GM19023 (cell line): ENCODE results near the gene GLIS1.
"Not testable (repeated sequence)": the region's sequence is repeated elsewhere in the genome, so short reads cannot be mapped to it uniquely, and the experiment has no call there.

Experiments used
- ATAC-seq: cut with Tn5 transposase; IDR thresholded peaks from one replicate; pipeline ENCODE4 v1.9.1; 2021; ENCODE audit warnings: mild to moderate bottlenecking, moderate library complexity; ENCODE audit not compliant: unreplicated experiment

Gene GLIS1

DNA sequence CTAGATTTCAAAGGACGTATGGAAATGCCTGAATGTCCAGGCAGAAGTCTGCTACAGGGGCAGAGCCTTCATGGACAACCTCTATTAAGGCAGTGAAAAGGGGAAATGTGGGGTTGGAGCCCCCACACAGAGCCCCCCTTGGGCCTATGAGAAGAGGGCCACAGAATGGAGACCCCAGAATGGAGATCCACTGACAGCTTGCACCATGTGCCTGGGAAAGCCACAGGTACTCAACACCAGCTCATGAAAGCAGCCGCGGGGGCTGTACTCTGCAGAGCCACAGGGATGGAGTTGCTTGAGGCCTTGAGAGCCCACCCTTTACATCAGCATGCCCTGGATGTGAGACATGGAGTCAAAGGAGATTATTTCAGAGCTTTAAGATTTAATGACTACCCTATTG, 171.1 kb downstream of the GLIS1 start:
- no peak for ATAC-seq

DNA sequence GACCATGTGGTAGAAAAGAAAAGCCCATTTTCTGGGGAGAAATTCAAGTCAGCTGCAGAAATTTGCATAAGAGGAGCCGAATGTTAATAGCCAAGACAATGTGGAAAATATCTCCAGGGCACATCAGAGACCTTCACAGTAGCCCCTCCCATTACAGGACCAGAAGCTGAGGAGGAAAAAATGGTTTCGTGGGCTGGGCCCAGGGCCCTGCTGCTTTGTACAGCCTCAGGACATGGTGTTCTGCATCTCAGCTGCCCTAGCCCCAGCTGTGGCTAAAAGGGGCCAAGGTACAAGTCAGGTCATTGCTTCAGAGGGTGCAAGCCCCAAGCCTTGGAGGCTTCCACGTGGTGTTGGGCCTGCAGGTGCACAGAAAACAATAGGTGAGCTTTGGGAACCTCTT, 171.5 kb downstream of the GLIS1 start:
- ATAC-seq, result no peak

DNA sequence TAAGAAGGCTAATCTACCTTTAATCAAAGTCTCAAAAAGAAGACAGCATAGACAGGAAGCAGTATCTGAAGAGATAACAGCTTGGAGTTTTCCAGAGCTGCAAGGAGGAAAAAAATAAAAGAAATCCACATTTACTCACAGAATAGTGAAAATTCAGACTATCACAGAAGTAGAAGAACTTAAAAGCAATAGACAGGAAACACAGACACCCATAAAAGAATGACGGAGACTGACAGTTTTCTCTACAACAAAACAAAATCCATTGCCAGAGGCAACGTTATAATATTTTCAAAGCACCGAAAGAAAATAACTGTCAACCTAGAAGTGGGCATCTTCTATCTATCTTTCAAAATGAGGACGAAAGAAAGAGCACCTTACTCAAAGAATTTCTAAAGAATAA, 175.4 kb downstream of the GLIS1 start:
- ATAC-seq, result no peak

DNA sequence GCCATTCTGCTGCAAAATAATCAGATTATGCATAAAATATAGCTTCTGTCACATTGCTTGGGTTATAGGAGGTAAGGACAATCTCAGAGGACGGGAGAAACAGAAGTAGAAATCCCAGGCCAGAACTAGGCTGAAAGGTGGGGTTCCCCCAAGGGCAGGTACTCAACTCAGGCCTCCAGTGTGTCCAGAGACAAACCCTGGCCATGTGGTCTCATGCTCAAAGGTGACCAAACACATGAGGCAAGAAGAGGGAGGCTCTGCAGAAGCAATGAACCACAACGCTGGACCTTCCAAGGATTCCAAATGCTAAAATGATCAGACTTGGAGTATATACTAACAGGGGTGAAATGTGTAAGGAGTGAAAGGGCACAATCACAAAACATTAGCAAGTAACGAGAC, 176.0 kb downstream of the GLIS1 start:
- no peak for ATAC-seq

DNA sequence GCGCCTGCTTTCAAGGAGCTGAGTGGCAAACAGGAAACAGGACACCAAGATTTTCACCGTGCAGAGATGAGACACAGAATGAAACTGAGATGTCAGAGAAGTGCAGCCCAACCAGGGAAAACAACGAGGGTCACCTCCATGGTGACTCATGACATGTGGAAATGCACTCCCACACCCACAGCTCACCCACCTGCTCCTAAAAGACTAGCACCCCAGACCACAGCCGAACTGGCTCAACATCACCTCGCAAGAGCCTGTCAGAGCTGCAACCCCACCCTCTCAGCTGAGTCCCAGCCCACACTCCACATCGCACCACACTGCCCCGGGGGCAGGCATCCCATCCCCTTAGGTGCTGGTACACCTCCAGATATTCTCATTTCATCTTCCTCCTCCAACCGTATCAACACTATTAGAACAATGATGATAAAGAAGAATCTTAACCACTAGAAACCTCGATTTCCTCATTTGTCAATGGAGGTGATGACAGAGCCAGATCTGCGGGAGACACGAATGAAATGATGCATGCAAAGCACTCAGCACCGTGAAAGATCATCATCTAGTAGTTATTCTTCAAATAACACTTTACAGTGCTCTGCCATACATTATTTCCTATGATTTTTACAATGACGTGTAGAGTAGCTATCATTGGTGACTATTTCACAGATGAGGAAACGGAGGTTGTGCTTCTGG, 176.5 kb downstream of the GLIS1 start:
- ATAC-seq, result no peak

DNA sequence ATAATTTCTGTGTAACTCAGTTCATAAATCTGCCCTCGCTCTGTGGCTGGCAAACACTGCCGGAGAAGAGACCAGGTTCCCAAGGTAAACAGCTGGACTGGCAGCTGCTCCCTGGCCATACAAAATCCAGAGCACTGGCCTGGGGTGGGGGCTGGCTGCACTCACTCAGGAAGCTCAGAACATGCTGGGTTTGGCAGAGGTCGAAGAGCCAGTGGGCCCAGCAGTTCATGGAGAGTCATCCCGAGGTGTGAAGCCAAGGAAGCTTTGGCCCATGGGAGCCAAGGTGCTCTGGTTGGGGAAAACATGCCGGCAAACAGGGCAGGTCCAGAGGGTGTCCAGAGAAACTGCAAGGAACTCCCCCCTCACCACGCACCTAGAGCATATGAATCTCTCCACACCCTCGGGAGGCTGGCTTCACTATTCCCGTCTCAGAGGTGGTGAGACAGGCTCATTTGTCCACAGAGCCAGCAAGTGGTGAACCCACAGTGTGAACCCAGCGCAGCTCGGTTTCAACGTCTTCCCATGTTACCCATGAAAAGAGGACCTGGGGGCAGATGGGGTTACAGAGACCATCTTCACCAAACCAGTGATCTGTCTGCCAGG, 177.4 kb downstream of the GLIS1 start:
- ATAC-seq, result no peak

DNA sequence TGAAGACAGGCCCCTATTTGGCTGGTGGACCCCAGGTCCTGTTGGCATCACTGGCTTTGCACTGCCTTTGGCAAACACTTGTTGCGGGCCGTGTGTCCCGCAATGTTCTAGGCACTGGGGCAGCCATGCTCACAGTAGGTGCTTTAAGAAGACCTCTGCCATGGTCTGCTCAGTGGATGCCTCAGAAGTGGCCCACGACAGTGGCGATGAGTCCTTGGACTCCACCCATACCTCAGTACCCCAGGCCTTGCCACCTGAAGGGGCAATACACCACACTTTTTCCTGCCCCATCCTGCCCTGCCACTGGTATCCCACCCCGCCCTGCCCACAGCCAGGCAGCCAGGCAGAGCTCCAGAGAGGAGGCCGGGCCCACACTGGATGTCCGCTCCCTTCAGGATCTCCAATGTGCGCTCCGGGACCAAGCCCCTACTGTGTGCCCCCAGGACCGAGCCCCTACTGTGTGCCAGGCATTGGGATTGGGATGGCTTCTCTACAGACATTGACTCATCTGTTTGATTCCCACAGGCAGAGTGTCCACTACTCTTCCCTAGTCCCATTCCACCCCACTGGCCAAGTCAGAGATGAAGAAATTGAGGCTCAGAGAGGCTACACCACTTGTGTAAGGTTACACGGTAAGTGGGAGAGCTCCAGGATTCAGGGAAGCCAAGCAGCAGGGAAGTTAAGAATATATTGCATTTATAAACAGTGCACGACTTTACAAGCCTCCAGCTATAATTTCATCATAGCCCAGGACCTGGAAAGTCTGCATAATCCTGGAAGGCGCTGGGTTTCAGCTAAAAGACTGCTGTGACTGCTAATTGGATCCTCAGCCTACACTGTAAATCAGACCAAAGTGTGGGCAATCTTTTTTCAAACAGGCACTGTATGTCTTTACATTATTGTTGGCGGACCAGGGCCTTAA, 178.1 kb downstream of the GLIS1 start:
- no peak for ATAC-seq

DNA sequence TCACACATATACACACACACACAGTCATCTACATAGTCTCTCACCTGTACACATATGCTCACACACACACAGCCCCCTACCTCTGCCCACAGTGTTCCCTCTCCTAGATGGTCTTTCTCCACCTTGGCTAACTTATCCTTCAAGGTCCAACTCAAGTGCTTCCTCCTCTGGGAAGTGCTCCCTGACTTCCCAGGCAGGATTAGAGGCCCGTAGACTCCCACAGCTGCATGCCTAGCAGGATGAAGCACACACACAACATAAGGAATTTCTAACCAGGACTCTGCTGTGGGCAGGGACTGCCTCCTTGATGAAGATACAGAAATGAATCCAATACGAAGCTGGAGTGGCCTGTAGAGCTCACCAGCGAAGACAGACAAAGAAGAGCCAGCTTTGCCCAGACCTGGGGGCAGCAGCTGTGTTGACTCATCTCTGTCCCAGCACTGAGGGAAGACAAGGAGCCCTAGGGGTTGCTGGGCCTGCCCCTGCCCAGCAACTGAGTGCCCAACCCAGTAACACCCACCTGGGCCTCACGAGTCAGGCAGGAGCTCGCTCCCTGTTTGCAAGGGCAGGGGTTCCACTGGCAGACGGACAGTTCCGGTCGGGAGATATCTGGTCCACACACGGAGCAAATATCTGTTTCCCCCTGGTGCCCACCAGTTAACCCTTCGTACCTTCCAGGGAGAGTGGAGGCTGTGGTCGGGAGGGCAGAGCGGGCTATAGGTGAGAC, 178.9 kb downstream of the GLIS1 start:
- ATAC-seq, result no peak

DNA sequence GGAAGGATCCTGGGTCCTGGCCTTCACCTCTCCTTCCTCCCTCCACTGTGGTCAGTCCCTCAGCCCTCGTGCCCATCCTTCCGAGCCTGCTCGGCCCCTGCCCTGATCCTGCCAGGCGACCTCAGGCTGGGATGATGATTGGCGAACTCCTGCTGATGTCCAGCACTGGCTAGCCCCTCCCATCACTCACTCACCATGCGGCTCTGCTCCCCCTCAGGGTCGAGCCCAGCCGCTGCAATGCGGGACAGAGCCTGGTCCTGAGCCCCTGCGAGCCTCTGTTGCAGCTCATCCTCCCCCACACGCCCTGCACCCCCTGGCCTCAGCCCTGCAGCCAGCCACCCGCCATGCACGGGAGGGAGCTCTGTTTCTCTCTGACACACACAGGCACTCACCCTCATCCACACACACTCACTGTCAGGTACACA, 179.6 kb downstream of the GLIS1 start:
- no peak for ATAC-seq

DNA sequence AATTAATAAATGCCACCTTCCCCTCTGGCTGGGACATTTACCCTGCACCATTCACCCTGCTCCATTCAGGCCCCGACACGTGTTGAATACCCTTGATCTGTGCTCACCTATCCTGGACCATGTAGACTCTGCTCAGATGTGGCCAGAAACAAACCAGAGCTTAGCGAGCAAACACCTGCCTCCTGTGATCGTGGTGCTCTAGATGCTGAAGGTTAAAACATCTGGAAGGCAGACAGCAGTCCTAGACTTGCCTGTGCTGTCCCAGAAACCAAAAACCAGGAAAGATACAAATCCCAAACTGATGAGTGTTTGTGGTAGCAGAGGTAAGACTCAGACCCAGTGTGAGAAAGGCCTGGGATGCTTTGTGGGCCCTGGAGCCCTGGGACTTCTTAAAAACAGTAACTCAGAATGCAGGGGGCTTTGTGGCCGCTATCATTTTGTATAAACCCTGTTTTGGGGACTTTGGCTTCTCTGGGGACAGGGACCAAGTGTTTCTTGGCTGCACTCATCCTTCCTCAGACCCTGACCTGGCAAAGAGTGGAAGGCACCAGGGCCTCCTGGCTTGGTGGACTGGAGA, 180.1 kb downstream of the GLIS1 start:
- ATAC-seq, result no peak

DNA sequence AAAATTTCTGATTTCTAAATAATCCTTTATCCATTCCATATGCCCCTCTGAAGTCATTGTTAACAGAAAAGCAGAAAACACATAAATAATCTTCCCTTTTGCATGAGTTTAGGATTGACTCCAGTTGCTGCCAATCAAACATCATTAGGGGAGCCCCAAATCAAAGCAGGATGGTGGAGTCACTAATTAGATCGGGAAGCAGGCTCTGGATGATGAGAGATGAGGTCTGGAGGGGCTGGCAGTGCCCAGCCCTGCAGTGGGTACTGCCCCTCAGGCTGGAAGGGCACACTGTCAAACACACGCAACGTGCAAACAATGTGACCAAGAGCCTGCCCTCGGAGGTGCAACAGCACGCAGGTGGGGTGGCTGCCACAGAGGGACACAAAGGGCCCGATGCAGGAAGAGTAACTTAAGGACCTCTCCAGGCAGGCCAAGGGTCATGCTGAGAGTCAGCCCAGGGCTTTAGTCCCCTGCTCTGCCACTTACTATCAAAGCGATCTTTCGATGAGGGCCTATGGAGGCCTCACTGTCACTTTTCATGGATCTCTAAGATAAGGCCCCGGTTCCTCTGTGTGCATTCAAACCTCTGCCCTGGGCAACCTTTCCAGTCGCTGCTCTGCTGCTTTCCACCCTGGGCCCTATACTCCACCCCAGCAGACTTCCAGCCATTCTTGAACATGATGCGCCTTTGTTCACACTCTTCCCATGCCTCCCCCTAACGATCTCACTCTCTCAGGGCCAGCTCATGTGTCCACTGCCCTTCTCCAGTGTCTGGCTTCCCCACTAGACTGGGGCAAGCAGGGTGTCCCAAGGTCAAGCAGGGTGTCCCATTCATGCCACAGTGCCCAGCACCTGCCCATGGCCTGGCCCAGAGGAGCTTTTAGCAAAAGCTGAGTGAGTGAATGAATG, 180.9 kb downstream of the GLIS1 start:
- ATAC-seq, result no peak

DNA sequence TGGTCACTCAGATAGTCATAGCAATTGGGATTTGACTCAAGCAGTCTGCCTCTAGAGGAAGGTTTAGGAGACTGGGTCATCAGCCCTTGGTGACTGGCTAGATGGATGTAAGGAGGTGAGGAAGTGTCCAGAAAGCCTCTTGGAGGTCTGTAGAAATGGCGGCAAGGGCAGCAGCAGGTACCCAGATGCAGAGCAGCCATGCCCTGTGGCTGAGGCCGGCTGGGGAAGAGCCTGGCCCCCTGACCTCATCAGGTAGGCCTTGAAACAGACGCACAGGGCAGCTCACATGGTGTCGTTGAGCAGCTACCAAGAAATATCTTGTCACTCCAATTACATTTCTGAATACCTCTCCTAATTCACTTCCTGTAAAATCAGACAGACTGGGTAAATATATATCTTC, 181.6 kb downstream of the GLIS1 start:
- ATAC-seq, result no peak

DNA sequence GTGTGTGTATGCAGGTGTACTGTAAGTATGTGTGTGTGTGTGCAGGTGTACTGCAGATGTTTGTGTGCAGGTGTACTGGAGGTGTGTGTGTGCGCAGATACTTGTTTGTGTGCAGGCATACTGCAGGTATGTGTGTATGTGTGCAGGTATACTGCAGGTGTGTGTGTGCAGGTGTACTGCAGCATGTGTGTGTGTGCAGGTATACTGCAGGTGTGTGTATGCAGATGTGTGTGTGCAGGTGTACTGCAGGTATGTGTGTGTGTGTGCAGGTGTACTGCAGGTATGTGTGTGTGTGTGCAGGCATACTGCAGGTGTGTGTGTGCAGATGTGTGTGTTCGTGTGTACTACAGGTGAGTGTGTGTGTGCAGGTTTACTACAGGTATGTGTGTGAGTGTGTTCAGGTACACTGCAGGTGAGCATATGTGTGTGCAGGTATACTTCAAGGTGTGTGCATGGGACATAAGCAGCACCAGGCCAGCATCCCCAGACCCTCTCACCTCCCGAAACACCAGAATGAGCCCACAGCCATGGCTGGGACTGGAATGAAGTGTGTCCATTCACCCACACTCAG, 182.2 kb downstream of the GLIS1 start:
- no peak for ATAC-seq

DNA sequence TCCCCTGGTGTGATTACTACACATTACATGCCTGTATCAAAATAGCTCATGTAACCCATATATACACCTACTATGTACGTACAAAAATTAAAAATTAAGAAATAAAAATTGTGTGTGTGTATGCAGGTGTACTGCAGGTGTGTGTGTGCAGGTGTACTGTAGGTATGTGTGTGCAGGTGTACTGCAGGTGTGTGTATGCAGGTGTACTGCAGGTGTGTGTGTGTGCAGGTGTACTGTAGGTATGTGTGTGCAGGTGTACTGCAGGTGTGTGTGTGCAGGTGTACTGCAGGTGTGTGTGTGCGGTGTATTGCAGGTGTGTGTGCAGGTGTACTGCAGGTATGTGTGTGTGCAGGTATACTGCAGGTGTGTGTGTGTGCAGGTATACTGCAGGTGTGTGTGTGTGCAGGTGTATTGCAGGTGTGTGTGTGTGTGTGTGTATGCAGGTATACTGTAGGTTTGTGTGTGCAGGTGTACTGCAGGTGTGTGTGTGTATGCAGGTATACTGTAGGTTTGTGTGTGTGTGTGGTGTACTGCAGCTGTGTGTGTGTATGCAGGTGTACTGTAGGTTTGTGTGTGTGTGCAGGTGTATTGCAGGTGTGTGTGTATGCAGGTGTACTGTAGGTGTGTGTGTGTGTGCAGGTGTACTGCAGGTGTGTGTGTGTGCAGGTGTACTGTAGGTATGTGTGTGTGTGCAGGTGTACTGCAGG, 183.2 kb downstream of the GLIS1 start:
- ATAC-seq, result not testable (repeated sequence)

DNA sequence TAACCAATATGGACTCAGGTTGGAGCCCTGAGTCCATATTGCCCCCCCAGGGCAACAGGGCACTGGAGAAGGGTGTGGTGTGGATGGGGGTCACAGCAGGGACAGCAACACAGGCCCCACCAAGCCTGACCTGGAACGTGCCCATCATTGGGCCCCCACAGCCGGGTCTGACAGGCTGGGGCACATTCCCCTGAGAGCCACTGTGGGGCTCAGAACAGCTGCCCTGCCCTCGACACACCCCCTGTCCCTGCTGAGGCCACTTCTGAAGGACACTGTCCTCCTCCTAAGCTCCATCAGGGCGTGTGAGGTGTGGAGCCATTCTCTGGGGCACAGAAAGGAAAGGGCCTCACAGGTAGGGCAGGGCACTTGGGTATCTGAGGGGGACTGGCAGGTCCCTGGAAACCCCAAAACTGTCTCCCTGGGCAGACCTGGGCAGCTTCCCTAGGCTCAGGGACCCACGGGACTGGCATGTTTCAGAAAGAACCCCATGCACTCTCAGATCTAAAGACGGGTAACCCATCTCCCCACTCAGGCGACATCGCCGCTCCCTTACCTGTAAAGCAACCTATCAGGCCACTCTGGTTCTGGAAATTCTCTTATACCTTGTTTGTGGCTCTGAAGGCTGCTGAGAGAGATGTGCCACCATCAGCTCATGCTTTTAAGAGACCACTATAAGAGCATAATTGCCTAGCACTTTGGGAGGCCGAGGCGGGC, 184.2 kb downstream of the GLIS1 start:
- ATAC-seq, result no peak

DNA sequence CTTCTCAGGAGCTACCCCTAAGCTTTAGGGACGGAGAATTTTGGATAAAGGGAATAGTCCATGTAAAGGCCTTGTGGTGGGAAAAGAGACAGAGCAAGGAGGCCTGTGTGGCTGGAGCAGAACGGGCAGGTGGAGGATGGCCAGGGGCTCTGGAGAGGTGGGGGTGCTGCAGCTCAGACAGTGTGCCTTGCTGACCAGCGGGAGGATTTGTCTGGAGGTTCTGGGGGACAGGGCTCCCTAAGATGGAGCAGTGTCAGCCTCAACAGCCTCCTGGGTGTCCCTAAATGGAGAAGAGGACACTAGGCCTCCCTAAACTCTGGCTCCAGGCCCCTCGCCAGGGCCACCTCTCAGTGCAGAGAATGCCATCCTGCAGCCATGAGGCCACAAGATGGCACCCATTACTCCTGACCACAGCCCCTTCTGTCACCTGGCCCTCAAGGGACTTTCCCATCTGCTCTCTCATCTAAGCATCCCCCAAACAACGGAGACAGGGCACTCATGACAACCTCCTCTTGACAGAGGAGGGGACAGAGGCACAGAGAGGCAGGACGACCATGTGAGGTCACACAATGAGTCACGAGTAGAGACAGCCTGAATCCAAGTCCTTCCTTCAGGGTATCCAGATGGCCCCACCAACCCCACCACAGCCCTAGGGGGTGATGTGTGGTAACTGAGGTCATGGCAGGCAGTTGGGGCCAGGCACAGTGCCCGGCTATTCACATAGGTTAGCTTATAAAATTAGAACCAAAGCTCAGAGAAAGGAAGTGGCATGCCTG, 185.0 kb downstream of the GLIS1 start:
- no peak for ATAC-seq

DNA sequence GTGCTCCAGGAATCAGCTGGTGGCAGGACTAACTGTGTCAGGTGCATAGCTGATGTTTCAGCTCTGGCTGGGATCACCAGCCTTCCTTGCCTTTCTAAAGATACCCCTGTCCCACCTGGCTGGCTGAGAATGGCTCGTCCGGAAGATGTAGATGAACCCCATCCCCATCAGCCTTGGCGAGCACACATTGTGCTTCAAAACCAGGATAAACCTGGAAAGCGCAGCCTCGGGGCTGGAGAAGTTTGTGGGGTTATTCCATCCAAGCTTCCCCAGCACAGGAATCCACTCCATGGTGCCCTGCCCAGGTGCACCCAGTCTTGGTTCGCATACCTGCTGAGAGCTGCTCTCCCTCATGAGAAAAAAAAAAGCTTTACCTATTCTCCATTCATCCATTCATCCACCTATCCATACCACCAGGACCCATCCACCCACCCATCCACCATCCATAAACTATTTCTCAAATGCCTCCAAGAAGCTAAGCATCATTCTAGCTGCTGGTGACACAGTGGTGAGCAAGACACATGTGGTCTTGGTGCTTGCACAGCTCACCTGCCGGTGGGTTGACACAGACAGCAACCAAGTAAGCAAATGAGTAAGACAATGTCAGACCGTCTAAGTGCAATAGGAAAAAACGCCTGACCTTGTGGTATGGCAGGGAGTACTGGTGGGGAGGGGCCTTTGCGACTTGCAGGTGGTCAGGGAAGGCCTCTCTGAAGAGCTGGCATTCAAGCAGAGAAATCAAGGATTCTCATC, 185.8 kb downstream of the GLIS1 start:
- no peak for ATAC-seq
